Skin epidermis (tissue), 12 donors: ENCODE data around the gene ALKBH8.
"Not testable (repeated sequence)": the region's sequence is repeated elsewhere in the genome, so short reads cannot be mapped to it uniquely, and the experiment has no call there.

Source experiments
- H3K27ac ChIP-seq, 21 experiments: fragments of 200-600 bp; sonication (generic) in 11 of 21; one replicate each; pipeline ENCODE4 v1.5.0; 2020; ENCODE audit warnings: mild to moderate bottlenecking in 3 of 21, inconsistent platforms in 2 of 21, moderate library complexity in 2 of 21
- H3K4me3 ChIP-seq, 7 experiments: fragments of 200-600 bp; sonication (generic) in 2 of 7; one replicate each; pipeline ENCODE4 v1.5.0; 2020; ENCODE audit warnings: inconsistent platforms in 2 of 7, mild to moderate bottlenecking in 2 of 7, moderate library complexity in 1 of 7

The ALKBH8 gene

DNA sequence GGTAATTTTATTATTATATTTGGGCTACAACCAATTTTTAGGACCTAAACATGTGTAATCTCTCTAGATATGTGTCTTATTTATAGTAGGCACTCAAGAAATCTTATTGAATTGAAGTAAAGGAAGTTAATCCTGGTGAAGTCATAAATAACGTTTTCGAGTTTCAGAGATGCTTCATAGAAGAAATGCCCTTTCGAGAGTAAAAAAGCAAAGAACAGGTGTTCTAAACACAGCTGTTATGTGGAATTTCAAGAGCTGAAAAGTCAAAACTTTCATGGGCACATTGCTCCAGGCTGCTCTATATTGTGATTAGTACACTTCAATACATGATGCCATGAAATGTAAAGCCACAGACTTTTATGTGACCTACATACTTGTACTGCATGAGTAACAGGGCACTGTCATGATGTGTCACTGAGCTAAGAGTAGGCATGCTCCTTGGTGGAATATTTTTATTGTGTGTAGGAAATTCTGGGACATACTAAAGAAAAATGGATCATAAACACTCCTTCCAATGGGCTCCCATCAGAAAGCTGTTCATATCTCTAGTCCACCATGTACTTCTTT lies 18.2 kb upstream of the ALKBH8 start:
- Histone ChIP-seq H3K27ac (no peak overlapping the region), H3K4me3 (no peak overlapping the region)

DNA sequence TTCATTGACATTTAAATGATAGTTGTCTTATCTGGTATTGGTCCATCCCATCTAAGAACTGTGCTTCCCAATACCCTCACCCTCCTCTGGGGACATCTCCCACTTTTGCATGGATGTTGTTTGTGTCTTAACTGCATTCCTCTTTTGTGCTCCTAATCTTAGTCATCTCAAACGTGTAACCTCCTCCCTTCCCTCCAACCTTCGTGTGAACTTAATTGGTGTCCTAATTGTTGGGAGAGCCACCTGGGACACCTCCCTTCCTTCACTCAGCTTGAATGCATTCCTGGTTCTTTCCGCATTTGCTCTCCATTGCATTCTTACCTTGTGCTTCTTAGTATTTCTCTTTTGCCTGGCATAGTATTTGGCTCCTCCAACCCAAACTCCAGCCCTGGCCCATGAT lies 15.6 kb upstream of the ALKBH8 start:
- Histone ChIP-seq H3K27ac (no peak overlapping the region), H3K4me3 (no peak overlapping the region)

DNA sequence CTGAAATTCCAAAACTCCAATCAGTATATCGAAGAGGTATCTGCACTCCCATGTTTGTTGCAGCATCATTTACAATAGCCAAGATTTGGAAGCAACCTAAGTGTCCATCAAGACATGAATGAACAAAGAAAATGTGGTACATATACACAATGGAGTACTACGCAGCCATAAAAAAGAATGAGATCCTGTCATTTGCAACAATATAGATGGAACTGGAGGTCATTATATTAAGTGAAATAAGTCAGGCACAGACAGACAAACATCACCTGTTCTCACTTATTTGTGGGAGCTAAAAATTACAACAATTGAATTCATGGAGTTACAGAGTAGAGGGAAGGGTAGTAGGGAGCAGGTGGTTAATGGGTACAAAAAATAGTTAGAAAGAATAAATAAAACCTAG lies 13.6 kb upstream of the ALKBH8 start:
- not testable (repeated sequence) for H3K4me3 ChIP-seq

DNA sequence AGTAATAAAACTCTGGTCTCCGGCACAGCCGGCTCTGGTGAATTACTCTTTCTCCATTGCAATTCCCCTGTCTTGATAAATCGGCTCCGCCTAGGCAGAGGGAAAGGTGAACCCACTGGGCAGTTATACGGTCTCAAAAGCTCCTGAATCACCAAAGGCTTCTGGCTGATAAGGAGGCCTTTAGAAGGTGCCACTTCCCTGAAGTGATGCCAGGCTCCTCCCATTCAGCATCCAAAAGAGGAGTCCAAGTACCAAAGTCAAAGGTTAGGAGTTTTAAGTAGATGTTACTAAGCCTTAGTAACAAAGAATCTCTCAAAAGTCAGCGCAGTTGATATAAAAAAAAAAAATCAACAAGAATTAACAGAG lies 11.8 kb upstream of the ALKBH8 start:
- no peak overlapping the region for H3K4me3 ChIP-seq
- no peak overlapping the region for H3K27ac ChIP-seq

More for the DNA sequence above, 13.6 kb upstream of the ALKBH8 start:
- not testable (repeated sequence) for H3K27ac ChIP-seq

DNA sequence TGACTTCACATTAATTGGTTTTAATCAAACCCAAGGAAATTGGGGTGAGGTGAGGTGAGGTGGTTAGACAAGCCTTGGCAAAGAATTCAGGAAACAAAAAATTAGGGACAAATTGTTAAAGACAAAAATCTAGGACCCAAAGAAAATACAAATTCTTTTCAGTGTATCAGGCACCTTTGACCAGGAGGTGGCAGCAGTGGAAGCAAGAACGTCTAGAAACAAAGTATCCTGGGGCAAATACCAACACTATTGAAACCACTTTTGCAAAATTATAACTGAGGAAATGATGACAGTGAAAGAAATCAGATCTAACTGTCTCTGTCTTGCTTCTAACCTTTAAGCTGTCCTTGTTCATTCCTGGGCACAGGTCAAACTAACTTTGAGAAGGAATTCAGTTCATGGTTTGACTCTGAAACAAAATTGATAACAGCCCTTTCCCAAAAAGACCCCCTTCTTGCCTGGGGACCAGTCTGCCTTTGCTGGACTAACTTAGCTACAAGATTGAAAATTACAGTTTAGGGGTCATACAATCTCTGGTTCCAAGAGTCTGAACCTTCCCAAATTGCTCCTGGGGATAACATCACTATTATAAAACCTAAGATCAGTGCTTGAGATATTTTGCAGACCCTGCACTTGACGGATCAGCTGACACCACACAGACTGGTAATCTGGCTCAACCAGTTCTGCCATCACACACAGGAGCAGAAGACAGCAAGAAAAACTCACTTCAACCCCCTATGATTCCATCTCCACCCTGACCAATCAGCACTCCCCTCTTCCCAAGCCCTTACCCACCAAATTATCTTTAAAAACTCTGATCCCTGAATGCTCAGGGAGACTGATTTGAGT lies 11.2 kb upstream of the ALKBH8 start:
- not testable (repeated sequence) for H3K27ac ChIP-seq, H3K4me3 ChIP-seq

DNA sequence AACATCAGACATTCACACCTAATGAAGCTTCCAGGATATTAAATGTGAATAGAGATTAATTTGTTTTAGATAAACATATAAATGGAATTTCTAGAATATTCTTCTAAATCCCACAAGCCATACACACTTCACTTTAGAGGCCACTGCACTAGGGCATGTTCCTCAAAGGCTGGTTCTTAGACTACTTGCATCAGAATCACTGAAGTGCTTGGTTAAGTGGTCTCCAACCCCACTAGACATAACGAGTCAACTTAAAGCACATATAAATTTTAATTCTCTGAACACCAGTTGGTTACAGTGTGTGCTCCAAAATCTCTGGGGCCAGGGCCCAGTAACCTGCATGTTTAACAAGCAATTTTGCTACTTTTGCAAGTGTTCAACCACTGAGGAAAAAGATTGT lies 7.9 kb upstream of the ALKBH8 start:
- Histone ChIP-seq H3K27ac (no peak overlapping the region), H3K4me3 (no peak overlapping the region)

DNA sequence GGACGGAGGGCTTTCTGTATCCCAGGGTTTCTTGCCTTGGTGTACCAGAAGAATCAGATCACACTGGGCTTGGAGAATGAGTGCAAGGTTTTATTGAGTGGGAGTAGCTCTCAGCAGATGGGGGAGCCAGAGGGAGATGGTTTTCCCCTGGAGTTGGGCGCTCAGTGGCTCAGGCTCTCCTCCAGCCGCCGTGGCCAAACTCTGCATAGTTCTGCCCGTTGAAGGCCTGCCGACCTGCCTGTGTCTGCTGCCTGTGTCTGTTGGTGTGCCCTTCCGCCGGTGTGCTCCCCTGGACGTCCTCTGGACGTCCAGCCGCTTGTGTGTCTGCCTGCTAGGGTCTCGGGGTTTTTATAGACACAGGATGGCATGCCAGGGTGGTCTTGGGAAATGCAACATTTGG lies 4.5 kb upstream of the ALKBH8 start:
- Histone ChIP-seq H3K4me3 (no peak overlapping the region), H3K27ac (no peak overlapping the region)

DNA sequence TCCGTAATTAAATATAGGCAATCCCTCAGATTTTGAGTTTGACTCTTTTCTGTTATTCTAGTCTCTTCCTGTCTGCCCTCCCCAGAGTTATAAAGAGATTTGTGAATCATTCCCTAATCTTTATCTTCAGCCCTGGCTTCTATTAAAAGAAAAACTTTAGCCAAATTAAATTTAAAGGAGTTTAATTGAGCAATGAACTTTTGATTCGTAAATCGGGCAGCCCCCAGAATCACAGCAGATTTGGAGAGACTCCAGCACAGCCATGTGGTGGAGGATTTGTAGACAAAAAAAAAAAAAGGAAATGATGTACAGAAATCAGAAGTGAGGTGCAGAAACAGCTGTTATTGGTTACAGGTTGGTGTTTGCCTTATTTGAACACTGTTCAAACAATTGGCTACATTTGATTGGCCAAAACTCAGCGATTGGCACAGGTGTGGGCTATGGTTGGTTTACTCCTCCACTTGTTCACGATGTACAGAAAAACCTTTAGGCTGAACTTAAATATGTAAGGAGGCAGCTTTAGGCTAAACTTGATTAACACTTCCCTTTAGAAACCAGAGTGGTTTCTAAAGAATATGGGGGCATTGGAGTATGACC lies 2.3 kb upstream of the ALKBH8 start:
- H3K27ac ChIP-seq, result no peak overlapping the region
- no peak overlapping the region for H3K4me3 ChIP-seq

DNA sequence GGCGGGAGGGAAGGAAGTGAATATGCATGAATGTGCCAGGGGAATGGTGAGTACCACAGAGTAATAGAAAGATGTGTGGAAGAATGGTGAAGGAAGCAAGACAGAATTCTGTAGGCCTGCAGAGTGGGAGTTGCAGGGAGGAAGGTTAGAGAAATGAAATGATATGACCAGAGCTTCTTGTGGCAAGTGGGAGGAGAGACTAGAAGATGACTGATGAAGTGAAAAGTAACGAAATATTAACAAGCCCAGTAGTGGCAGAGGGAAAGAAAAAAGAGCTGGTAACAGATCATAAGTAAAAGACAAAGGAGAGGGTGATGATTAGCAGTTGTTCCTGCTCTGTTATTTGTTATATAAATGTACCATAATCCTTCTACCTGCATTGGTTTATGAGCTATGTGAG lies 1.0 kb upstream of the ALKBH8 start:
- Histone ChIP-seq H3K4me3 (no peak overlapping the region), H3K27ac (no peak overlapping the region)

DNA sequence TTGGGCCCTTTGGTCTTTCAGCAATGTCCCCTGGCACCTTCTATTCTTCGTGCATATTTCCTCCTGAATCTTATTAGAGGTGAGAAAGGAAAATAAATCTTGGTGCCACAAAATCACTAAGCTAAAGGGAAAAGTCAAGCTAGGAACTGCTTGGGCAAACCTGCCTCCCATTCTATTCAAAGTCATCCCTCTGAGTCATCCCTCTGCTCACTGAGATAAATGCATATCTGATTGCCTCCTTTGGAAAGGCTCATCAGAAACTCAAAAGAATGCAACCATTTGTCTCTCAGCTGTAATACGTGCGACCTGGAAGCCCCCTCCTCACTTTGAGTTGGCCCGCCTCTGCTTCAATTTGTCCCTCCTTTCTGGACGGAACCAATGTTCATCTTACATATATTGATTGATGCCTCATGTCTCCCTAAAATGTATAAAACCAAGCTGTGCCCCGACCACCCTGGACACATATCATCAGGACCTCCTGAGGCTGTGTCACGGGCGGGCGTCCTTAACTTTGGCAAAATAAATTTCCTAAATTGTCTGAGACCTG lies 493 bp upstream of the ALKBH8 start:
- Histone ChIP-seq H3K27ac (peak overlapping the region in 20 of 21 experiments; percentile 73 to 93 (median 86)), H3K4me3 (peak overlapping the region; percentile 54 to 87 (median 78))

DNA sequence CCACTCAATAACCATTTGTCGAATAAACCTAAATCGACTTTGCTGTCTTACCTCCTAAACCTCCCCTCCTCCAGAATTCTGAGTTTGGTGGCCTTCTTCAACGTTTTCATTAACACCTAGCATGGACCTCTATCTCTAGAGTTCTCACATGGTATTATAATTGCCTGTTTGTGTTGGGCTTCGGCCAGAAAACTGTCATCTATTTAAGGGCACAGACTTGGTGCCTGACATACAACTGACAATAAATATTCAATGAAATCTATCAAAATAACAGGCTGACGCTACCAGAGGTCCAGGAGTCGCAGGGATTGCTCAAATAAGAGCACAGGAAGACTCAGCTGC lies 687 bp downstream of the ALKBH8 start:
- Histone ChIP-seq H3K4me3 (peak overlapping the region; percentile 54 to 87 (median 78)), H3K27ac (peak overlapping the region in 19 of 21 experiments; percentile 73 to 93 (median 86))

DNA sequence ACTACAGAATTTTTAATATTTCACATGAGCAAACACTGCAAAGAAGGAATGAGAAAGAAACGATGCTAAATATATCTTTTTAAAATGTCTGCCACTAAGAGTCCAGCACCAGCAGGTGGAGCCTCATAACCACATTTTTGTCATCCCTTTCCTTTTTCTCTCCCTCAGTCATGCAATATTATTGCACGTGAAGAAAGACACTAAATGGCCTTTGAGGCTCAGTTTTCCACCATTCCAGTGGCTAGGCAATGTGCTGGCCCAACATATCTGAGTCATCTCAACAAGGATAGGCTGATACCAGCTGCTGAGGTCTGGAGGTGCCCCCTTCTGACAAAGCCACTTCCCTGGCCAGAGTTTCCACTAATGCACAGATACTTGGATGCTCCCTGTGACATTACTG lies 1.8 kb downstream of the ALKBH8 start:
- Histone ChIP-seq H3K27ac (peak overlapping the region in 6 of 21 experiments; percentile 8 to 72 (median 28)), H3K4me3 (no peak overlapping the region)

DNA sequence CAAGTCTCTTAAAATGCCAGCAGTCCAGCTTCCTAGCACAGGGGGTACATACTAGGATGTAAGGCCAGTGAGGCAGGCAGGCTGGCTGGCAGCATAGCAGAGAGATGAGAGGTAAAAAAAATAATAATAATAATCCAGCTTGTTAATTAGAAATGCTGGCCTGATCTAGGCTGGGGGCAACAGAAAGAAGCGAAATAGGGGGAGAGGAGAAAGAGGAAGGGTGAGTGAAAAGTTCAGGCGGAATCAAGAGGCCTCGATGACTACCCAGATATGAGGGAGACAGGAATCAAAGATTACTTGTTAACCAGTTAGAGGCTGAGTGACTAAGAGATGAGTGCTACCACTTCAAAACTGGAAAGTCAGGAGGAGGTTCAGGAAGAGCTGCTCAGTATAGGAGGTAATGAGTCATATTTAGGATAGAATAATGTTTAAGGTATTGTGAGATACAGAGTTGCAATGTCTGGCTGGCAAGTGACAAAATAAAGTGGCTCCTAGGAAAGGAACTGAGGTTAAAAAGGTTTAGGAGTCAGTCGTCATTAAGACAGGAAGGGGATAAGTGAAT lies 2.8 kb downstream of the ALKBH8 start:
- Histone ChIP-seq H3K4me3 (no peak overlapping the region), H3K27ac (peak overlapping the region in 15 of 21 experiments; percentile 7 to 72 (median 38))

DNA sequence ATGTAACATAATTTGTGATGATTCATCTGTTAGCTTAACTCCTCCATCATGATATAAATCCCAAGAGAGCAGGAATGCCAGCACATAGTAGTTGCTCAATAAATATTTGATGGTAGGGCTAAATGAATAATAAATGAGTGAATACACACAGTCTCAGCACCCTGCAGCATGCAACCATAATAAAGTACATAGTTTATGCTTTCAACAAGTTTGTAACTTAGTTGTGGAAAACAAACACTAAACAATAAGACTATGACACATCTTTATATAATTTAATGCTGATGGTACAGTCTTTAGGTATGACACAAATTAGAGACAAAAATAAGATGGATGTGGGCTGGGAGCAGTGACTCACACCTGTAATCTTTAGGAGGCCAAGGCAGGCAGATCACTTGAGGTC lies 3.8 kb downstream of the ALKBH8 start:
- Histone ChIP-seq H3K4me3 (no peak overlapping the region), H3K27ac (peak overlapping the region in 3 of 21 experiments; percentile 48 to 72 (median 59))

DNA sequence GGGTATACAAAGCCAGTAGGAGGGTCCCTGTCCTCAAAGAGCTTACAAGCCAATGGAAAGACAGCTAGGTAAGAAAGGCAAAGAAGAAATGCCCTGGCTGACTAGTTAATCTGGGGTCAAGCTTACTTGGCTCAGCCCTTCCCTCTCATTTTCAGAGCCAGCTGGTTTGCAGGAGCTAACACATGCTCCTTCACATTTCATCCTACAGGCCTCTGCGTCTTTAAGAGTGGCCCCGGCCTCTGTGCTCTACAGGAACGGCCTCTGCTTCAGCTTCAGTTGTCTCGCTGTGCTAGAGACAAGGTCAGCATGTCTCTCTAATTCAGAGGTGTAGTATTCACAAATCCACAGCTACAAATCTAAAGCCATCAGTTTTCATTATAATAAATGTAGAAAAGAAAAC lies 15.2 kb downstream of the ALKBH8 start:
- no peak overlapping the region for H3K27ac ChIP-seq

DNA sequence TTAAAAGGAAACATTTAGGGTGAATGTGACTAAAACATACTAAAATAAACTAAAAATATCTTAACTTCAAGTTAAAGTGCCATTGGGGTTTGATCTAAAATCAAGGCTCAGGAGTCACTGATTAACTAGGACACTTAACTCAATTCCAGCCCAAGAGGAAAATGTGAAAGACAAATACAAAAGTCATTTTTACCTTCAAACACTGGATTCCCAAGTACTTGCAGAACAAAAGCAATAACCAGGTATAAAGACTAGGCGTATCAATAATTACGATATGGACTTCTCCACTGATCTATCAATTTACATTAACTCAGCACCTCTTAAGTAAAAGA lies 15.6 kb downstream of the ALKBH8 start:
- no peak overlapping the region for H3K27ac ChIP-seq

More for the DNA sequence above, 15.2 kb downstream of the ALKBH8 start:
- no peak overlapping the region for H3K4me3 ChIP-seq

DNA sequence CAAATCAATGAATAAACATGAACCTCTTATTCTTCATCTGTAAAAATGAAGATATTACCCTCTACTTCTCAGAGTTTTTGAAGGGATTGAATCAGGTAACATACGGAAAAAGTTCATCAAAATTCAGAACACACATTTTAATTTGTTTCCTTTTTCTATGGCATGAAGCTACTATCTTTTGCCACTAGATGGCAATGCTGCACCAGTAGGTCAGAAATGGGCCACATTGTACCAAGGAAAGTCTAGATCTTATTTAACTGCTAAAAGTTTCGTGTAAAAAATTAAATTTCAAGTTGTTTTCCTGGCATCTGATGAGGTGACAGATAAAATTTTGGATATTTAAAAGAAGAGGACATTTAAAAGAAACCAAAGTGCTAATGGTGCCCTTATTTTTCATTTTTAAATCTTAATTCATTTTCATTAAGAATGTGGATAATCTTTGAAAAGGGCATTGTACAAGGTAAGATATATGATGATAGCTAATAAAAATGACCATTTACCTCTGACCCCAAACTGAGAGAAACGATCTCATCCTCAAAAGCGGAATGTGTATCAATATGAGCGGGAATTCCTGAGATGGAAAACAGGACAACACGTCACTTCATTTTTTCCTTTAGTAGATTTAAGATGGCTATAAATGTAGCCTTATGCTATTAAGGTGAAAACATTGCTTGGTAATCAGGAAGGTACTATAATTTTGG lies 16.1 kb downstream of the ALKBH8 start:
- no peak overlapping the region for H3K27ac ChIP-seq
- no peak overlapping the region for H3K4me3 ChIP-seq

More for the DNA sequence above, 15.6 kb downstream of the ALKBH8 start:
- no peak overlapping the region for H3K4me3 ChIP-seq

DNA sequence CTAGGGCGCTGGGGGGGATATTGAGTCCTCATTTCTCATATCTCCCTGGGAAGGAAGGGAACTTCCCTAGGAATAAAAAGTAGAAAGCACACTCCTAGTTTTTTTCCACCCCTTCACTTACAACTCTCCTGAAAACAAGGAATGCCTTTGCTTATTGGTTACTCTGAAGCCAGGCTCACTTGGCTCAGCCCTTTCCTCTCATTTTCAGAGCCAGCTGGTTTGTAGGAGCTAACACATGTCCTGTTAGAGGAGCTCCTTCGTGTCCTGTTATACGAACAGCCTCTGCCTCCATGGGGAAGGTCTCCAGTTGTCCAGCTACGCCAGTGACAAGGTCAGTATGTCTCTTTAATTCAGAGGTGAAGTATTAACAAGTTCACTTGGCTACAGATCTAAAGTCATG lies 17.6 kb downstream of the ALKBH8 start:
- Histone ChIP-seq H3K27ac (no peak overlapping the region), H3K4me3 (no peak overlapping the region)

DNA sequence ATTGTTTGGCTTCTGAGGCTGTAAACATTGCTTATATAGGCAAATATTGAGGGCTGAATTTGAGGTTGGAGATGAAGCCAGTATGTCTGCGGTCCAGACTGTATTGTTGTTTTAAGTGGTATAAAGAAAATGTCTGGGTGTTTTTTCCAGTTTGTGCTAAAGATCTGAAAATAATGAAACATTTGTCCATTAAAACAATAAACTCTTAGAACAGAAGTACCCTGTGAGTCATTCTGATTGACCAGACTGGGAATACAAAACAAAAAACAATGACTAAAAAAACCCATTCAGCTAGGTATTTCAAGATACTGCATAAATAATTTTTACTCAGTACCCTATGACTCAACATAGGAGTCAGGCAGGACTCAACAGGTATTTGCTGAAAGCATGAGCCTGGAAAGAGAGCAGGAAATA lies 20.4 kb downstream of the ALKBH8 start:
- no peak overlapping the region for H3K4me3 ChIP-seq

DNA sequence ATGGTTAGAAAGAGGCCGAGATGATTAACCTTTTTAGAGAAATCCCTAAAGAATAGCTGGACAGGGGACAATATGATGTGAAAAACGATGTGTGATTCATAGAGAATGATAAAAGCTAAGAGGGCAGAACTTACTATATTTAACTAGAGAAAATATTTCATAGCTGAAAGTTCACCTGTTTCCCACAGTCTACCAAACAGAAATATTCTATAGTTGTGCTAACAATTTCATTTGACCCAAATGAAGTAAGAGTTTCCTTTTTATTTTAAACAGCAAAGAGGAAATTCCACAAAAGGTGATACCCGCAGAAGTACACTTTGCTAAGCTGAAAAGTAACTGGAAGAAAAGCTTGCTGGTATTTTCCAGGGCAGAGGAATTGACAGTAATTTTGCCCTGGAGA lies 26.7 kb downstream of the ALKBH8 start:
- H3K4me3 ChIP-seq, result no peak overlapping the region
- no peak overlapping the region for H3K27ac ChIP-seq

More for the DNA sequence above, 20.4 kb downstream of the ALKBH8 start:
- peak overlapping the region in 6 of 21 experiments; percentile 25 to 59 (median 36) for H3K27ac ChIP-seq
